PFSK-1 (cell line): ENCODE results near the gene SNTB2.
A peak's percentile ranks its signal among the peaks of the same experiment; 100 is the strongest.

Experiments used
- FOXP2 ChIP-seq: optimal IDR thresholded peaks from 2 replicates; pipeline ENCODE3; 2011; ENCODE audit warnings: borderline replicate concordance, control low read depth, inconsistent platforms; ENCODE audit not compliant: insufficient read depth; ENCODE audit errors: extremely low read length, extremely low read depth
- POLR2AphosphoS5 ChIP-seq: IDR thresholded peaks from 2 replicates; pipeline ENCODE4 v1.6.1; 2012; ENCODE audit warnings: low read depth, mild to moderate bottlenecking, control low read depth, low read length, moderate library complexity
- REST ChIP-seq, 2 experiments: IDR thresholded peaks; 2 replicates each; pipeline versions ENCODE4 v1.6.1 to v1.8.0; 2011 to 2012; ENCODE audit warnings: low read depth in 2 of 2, low read length in 2 of 2, control low read depth in 1 of 2, inconsistent platforms in 1 of 2, mild to moderate bottlenecking in 1 of 2, moderate library complexity in 1 of 2; ENCODE audit not compliant: insufficient read depth in 1 of 2
- SIN3A ChIP-seq: IDR thresholded peaks from 2 replicates; pipeline ENCODE4 v1.6.1; 2012; ENCODE audit warnings: mild to moderate bottlenecking, low read length, moderate library complexity, borderline replicate concordance; ENCODE audit not compliant: insufficient read depth
- TAF1 ChIP-seq: IDR thresholded peaks from 2 replicates; pipeline ENCODE4 v1.6.1; 2012; ENCODE audit warnings: low read length, control low read depth, borderline replicate concordance; ENCODE audit not compliant: insufficient read depth

SNTB2 gene

GRCh38 chr16:69309316-69309715 is 122.4 kb downstream of the SNTB2 start:
- TF ChIP-seq SIN3A (no peak), REST (IDR thresholded peaks at IDR 0.05; ENCODE audit: insufficient read depth in 1 of 2, low read depth in 2 of 2, low read length in 2 of 2) (no peak), TAF1 (no peak), FOXP2 (no peak), POLR2AphosphoS5 (no peak)

GRCh38 chr16:69310653-69311532 is 123.9 kb downstream of the SNTB2 start, which contains the start of gene VPS4A:
Gene VPS4A (plus strand): TSS chr16:69311350. CDS start chr16:69311512, 162 bp downstream.
- TF ChIP-seq POLR2AphosphoS5 = peak; percentile 58; the same call in 1 of the 2 replicates
- peak; percentile 98 for TF ChIP-seq FOXP2
- TF ChIP-seq SIN3A = no peak
- TF ChIP-seq TAF1 = peak; percentile 78

GRCh38 chr16:69311533-69312387 is 124.8 kb downstream of the SNTB2 start:
- TF ChIP-seq REST (IDR thresholded peaks at IDR 0.05; ENCODE audit: insufficient read depth in 1 of 2, low read depth in 2 of 2, low read length in 2 of 2) = no peak

GRCh38 chr16:69313469-69313868 is 126.5 kb downstream of the SNTB2 start:
- TF ChIP-seq TAF1 = no peak
- TF ChIP-seq SIN3A = no peak
- no peak for TF ChIP-seq POLR2AphosphoS5
- TF ChIP-seq FOXP2 = no peak
- TF ChIP-seq REST (IDR thresholded peaks at IDR 0.05; ENCODE audit: insufficient read depth in 1 of 2, low read depth in 2 of 2, low read length in 2 of 2) = no peak

GRCh38 chr16:69314534-69314933 is 127.6 kb downstream of the SNTB2 start:
- TF ChIP-seq TAF1 (no peak), FOXP2 (no peak), SIN3A (no peak), REST (IDR thresholded peaks at IDR 0.05; ENCODE audit: insufficient read depth in 1 of 2, low read depth in 2 of 2, low read length in 2 of 2) (no peak), POLR2AphosphoS5 (no peak)
